NCI-H82 treated with DMSO at 0.1 percent for 48 hours (cell line): ENCODE results near the gene MATN4.

ENCODE experiments used
- DNase-seq: peaks from one replicate; lab custom pipeline; 2025; ENCODE audit not compliant: unreplicated experiment; lab: John Stamatoyannopoulos, UW

The MATN4 gene

DNA sequence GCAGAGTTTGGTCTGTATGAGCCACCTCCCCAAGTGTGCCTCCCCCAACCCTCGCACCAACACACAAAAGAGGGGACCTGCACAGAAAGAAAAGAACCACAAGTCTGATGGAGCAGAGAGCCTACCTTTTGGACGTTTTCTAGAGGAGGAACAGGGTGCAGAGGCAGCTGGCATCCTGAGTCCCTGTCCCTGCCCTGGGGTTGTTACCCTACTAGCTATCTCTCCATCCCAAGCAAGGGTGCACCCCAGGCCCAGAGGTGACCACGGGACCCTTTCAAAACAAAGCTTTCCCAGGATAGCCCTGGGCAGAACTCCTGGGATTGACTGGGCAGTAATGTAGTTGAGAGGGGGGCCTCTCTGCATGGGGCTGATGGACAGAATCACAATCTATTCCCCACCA lies 9.7 kb upstream of the MATN4 start:
- DNase-seq: no peak

DNA sequence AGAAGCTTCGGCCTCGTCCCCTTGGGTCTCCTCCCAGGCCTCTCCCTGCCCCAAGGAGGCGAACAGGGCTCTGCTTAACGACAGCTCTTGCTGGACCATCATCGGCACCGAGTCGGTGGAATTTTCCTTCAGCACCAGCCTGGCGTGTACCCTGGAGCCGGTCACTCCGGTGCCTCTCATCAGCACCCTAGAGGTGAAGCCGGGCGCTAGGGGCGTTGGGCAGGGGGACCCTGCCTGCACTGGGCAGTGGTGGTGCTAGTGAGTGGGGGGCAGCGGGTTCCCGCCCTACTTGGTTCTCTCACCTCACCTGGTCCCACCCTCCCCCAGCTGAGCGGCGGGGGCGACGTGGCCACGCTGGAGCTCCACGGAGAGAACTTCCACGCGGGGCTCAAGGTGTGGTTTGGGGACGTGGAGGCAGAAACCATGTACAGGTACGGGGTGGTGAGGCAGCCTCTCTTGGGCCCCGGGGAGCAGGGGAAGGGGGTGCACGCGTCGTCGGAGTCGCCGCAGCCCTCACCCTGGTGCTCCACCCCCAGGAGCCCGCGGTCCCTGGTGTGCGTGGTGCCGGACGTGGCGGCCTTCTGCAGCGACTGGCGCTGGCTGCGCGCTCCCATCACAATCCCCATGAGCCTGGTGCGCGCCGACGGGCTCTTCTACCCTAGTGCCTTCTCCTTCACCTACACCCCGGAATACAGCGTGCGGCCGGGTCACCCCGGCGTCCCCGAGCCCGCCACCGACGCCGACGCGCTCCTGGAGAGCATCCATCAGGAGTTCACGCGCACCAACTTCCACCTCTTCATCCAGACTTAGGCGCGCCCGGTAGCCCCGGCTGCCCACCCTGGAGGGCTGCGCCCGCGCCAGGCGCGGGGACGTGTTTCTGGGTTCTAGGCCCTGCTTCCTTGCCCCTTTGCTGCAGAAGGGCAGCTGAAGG lies 8.3 kb upstream of the MATN4 start:
- DNase-seq: no peak

DNA sequence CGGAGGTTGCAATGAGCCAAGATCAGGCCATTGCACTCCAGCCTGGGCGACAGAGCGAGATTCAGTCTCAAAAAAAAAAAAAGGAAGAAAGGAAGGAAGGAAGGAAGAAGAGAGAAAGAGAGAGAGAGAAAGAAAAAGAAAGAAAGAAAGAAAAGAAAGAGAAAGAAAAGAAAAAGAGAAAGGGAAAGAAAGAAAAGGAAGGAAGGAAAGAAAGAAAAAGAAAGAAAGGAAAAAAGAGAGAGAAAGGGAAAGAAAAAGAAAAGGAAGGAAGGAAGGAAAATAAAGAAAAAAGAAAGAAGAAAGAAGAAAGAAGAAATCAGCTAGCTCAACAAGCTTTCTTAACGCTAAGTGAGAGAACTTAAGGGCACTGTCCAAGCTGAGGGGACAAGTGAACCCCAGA lies 7.6 kb upstream of the MATN4 start:
- DNase-seq: no peak

DNA sequence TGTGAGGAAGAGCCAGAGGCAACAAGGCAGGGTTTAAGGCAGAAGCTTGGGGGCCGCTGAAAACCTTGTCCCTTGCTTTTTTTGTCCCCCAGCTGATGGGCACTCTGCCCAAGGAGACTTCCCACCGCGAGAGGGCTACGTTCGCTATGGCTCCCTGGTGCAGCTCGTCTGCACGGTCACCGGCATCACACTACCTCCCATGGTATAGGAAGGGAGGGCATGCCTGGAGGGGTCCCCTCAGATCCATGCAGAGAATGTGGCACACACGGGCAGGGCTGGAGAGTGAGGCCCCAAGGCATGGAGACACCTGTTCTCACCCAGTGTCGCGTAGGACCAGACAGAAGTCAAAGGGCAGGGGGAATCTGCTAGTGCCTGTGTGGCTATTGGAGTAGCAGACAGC lies 5.8 kb upstream of the MATN4 start:
- DNase-seq: no peak

DNA sequence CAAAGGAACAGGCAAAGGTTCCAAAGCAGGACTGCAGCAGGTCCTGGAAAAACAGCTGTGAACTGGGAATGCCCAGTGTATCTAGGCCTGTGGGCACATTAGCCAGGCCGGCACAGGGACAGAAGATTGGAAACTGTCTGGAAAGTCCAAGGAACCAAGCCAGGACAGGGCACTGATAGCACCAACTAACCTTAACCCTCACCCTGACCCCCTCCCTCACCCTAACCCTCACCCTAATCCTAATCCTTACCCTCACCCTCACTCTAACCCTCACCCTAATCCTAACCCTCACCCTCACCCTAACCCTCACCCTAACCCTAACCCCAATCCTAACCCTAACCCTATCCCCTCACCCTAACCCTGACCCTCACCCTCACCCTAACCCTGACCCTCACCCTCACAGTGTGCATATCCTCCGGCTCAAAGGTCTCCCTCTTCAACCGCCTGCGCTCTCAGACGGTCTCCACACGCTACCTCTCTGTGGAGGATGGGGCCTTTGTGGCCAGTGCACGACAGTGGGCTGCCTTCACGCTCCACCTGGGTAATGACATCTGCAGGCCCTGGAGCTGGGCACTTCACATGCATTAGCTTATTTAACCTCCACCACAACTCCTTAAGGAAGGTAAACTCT lies 5.1 kb upstream of the MATN4 start:
- DNase-seq: no peak

DNA sequence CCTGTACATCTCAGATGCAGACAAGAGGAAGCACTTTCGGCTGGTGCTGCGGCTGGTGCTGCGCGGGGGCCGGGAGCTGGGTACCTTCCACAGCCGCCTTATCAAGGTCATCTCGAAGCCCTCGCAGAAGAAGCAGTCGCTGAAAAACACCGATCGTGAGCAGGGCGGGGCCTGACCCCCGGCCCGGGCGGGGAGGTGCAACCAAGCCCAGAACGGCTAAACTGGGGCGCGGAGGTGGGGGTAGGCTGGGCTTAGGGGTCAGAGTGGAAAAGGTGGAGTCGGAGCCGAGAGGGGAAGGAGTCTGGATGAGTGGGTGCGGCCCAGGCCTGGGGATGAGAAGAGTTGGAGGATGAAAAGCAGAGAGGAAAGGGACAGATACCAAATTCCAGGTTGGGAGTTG lies 4.1 kb upstream of the MATN4 start:
- no peak for DNase-seq

DNA sequence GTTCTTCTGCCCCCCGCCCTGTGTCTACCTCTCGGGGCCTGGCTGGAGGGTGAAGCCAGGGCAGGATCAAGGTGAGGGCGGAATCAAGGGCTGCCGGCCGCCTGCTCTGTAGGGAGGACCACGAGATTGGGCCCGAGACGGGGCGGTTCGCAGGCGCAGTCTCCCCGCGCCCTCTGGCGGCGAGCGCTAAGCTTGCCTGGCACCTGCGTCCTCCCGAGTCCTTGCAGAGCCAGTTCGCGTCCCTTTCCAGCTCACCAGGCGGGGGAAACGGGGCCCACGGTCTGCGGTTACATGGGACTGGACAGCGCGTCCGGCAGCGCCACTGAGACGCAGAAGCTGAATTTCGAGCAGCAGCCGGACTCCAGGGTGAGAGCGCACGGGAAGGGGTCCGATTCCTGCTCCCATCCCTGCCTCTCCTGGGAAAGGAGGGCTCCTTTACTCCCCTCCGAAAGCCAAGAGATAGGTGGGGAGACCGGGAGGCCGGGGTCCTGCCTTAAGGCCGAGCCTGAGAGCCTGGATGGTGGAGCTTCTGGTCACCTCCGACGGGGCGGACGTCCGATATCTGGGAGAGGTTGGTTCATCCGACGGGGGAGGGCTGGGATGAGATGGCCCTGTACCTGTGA lies 3.6 kb upstream of the MATN4 start:
- DNase-seq: no peak

DNA sequence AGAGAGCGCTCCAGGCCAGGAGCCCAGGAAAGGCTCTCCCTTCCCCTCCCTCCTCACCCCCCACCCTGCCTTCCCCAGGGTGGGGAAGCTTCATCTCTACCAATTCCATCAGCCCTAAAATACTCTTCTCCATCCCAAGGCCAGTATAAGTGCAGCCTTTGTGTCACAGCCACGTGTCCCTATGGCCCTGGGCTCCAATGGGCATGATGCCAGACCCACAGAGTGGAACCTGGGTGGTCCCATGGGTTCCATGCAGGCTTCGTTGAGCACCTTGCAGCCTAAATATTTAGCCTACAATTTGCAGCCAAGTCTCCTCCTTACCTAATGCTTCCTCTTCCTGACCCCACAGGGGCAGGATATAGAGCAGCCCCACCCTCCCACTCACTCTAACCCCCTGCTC lies 976 bp upstream of the MATN4 start:
- DNase-seq: no peak

DNA sequence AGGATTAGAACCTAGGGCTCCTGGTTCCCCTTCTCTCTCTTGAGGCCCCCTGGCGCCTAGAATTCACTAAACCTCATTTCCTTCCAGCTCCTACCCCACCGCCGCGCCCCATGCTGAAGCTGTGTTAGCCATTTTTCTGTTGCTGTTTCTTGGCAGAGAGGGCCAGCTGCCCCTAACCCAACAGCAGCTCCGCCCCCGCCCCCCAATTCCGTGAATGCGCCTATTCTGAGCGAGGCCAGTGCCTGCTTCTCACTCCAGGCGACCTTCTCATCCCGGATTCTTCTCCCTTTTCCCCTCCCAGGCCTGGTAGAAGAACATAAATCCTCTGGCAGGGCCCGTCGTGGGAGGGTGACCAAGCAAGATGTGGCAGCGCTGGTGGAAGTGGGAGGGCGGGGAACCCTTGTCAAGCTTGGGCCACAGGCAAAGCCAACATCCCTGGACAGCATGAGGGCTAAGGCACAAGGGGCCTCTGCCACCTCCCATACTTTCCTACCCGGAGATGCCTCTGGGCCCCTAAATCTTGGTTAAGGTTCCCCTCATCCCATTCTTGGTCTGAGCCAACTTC lies 941 bp downstream of the MATN4 start:
- DNase-seq: no peak

DNA sequence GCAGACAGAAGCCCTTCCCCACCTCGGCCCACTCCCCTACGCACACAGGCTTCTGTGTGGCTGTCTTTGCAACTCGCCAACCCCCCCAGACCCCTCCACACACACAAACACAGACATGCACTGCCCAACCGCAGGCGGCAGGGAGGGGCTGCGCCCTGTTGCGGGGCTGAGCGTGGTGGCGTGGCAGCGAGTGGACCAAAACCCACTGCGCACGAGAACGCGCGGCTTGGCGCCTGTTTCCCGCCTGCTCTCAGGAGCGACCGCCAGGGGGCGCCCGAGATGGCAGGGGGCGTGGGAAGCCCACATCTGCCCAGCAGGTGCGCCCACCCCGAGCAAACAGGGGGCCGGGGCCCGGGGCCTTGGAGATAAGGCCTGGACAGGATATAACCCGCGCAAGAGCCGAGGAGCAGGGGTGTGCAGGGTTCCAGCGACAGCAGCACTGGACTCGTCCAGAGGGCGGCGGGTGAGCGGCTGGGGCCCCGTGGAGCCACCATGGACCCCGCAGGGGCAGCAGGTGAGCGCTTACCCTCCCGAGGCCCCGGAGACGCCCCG lies 1.6 kb downstream of the MATN4 start, which contains the start of gene RBPJL:
Gene RBPJL, plus strand, starts transcription at position 410 of the 552 bp plus-strand sequence. Its CDS starts 83 bp downstream, at position 493.
- DNase-seq: no peak

DNA sequence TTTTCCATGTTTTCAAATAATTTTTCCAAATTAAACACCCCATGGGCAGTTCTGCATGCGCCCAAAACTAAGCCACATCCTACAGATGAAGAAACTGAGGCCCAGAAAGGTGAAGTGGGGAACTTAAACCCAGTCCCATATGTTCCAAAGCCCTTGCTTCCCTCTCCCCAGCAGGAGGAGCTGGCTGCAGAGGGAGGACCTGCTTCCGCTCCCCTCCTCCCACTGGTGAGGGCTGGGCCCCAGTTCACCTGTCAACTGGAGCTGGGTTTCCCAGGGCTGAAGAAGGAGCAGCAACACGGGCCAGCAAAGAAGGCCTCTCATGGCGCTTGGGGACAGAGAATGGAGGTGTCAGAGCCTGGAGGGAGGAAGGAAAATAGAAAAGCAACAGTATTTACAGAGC lies 2.8 kb downstream of the MATN4 start:
- no peak for DNase-seq

DNA sequence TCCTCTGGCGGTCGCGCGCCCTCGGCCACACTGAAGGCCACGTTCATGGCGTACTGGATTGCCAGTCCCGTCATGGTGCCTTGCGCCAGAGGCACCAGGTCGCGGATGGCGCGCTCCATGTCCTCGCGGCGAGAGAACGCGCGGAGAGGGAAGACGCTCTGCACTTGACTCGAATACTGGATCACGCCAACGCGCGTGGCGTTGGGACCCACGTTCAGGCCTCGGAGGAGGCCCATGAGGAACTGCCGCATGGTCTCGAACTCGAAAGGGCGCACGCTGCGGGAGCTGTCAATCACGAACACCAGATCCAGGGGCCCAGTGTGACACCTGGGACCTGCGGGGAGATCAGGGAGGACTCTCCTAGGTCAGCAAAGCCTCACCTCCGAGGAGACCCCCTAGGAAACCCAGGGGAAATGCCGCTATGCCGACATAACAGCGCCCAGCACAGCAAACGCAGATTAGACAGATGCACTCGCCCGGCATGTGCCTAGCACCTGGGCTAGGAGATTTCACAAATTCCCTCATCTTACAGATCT lies 3.6 kb downstream of the MATN4 start:
- DNase-seq: no peak

DNA sequence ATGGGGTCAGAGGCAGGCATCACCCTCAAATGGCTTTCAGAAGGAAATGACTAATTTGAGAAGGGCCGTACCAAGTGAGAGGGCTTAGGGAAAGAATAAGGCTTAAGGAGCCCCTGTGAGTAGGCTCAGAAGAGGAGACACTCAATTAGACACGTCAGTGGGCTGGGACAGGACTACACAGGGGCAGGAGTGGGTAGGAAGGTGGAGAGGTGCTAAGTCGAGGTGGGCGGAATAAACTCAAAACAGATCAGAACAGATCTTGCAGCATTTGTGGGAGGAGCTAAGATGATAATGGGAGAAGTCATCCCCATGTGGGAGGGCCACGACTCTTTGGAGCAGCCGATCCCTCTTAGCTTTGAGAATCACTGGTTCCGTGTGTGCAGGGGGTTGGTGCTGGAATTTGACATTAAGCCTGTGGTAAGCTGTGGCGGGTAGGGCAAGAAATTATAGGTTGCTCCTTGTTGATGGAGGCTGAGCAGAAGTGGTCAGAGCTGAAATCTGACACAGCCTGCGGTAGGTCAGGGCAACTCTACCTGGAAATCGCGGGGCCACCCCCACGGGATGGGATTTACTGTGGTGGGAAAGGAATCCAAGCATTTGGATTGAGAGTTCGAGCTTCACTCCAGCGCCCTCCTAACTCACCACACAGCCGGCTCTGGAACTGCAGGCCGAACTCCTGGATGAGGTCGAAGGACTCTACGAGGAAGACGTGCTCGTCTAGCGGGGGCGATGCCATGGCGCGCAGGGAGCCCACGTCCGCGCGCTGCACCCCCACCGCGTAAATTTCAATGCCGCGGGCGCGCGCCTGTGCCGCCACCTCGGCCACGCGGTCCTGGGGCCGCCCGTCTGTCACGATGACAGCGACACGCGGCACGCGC lies 4.3 kb downstream of the MATN4 start:
- no peak for DNase-seq

DNA sequence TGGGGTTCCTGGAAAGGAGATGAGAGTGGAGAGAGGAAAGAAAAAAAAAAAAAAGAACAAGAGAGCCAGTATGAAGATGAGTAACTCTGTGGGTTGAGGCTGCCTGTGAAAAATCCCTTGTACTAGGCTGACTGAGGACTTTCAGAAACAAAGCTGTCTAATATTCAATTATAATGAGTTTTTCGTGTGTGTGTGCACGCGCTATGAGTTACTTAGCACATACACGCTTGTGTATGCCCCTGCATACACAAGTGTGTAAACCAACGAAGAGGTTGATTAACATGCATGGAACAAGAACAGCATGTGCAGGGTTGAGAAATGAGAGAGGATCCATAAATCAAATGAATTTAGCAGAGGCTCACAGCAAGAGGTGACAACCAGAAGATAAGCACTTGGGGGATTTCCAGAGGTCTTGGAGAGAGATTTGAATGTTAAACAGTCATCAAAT lies 6.3 kb downstream of the MATN4 start:
- no peak for DNase-seq

DNA sequence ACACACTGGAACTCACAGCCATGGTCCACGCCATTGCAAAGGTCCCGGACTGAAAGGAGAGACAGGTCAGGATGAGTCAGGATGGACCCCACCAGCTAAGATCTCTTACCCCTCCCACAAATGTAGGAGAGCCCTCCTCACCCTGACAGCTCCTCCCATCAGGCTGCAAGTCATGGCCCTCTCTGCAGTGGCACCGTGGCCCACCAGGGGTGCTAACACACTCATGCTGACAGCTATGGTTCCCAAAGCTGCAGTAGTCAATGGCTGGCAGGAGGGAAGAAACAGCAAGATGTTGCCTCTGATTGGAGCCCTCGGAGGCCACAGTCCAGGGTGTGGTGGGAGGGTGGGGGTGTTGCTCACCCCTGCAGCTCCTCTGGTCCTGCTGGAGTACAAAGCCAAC lies 7.1 kb downstream of the MATN4 start:
- no peak for DNase-seq

DNA sequence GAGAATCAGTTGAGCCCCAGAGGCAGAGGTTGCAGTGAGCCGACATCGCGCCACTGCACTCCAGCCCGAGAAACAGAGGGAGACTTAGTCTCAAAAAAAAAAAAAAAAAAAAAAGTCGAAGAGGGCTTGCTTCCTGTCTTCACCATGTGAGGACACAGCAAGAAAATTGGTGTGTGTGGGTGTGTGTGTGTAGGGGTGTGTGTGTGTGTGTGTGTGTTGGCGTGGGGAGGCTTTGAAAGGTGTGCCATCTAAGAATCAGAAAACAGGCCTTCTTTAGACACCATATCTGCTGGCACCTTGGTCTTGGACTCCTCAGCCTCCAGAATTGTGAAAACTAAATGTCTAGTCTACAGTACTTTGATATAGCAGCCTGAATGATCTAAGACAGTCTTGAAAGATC lies 8.3 kb downstream of the MATN4 start:
- DNase-seq: no peak

DNA sequence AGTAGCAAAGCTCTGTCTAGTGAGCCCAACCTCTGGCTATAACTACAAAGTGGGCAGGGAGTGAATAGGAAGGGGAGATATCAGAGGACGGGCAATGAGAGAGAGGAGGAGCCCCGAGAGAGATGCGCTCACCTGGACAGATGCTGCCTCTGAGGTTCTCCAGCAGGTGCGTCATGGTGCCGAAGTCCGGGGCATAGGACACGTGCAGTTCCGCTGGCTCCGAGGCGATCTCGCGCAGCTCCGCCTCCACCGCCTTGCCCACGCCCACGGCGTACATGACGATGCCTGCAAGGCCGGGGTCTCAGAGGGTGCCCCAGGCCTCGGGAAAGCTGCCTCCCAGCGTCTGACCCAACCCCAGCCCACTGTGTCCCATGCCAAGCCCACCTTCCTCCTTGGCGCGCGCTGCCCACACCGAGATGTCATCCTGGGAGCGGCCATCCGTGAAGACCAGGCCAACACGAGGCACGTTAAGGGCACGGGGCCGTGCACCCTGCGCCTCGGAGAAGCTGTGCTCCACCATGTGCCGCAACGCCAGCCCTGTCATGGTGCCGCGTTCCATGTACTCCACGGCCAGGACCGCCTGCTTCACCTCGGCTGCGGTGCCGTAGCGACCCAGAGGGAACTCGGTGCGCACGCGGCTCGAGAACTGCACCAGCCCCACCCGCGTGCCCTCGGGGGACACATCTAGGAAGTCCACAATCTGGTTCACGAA lies 10.2 kb downstream of the MATN4 start:
- DNase-seq: no peak

DNA sequence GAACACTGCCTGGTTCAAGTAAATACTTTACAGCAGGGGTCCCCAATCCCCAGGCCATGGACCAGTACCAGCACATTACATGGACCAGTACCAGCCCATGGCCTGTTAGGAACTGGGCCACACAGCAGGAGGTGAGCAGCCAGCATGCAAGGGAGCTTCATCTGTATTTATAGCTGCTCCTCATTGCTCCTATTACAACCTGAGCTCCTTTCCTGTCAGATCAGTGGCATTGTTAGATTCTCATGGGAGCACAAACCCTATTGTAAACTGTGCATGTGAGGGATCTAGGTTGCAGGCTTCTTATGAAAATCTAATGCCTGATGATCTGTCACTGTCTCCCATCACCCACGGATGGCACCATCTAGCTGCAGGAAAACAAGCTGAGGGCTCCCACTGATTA lies 13.4 kb downstream of the MATN4 start:
- DNase-seq: no peak

DNA sequence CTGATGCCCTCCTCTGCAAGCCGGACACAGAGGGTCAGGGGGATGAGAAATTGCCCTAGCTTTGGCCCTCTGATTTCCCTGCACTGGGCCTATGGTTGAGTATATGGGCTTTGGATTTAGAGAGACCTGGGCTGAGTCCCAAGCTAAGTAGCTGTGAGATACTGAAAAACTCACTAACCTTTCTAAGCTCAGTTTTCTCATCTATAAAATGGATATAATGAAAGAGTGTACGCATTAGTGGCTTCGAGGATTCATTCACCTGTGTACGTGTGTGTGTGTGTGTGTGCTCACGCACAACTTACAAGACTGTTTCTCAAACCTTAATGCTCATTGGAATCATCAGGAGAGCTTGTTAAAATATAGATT lies 14.1 kb downstream of the MATN4 start:
- no peak for DNase-seq
